CD14-positive monocyte (primary cell): ENCODE measurements around the gene KIDINS220. TPM values are rescaled to one million over a fixed set of nuclear protein-coding genes. Genes with fewer than 3 reads are reported as not detected.

Source experiments
- DNase-seq, 3 donors: peaks; one replicate each; pipeline ENCODE4 v3.0.0-alpha.2; 2011 to 2022
- H2AFZ ChIP-seq: 2 replicates; pipeline ENCODE4 v1.6.0; 2012; ENCODE audit warnings: mild to moderate bottlenecking, low read depth, low read length, inconsistent platforms; ENCODE audit not compliant: insufficient read depth, poor library complexity, severe bottlenecking
- H3K27ac ChIP-seq, 2 donors: 1 replicate in 1 of 2; 2 replicates in 1 of 2; pipeline ENCODE4 v1.5.1; 2012 to 2013; ENCODE audit warnings: low read length in 2 of 2, control low read depth in 1 of 2, inconsistent platforms in 1 of 2, low read depth in 1 of 2, mild to moderate bottlenecking in 1 of 2
- H3K27me3 ChIP-seq, 2 donors: one replicate each; pipeline versions ENCODE4 v1.6.0 to v1.6.1; 2011 to 2013; ENCODE audit warnings: low read length in 2 of 2; ENCODE audit not compliant: control insufficient read depth in 2 of 2, insufficient read depth in 2 of 2
- H3K36me3 ChIP-seq, 2 donors: replicated peaks in 1 of 2; 1 replicate in 1 of 2; 2 replicates in 1 of 2; pipeline versions ENCODE4 v1.5.1 to v1.6.1; 2012 to 2013; ENCODE audit warnings: low read length in 2 of 2, control low read depth in 1 of 2, inconsistent platforms in 1 of 2, mild to moderate bottlenecking in 1 of 2; ENCODE audit not compliant: insufficient read depth in 2 of 2, control insufficient read depth in 1 of 2
- H3K4me1 ChIP-seq, 2 donors: 1 replicate in 1 of 2; 2 replicates in 1 of 2; pipeline versions ENCODE4 v1.5.1 to v1.6.1; 2012 to 2013; ENCODE audit warnings: low read length in 2 of 2, control low read depth in 1 of 2, inconsistent platforms in 1 of 2, mild to moderate bottlenecking in 1 of 2, moderate library complexity in 1 of 2; ENCODE audit not compliant: insufficient read depth in 2 of 2, control insufficient read depth in 1 of 2
- H3K4me2 ChIP-seq: replicated peaks from 2 replicates; pipeline ENCODE3; 2012; ENCODE audit warnings: low read length, moderate library complexity, mild to moderate bottlenecking; ENCODE audit not compliant: poor library complexity, severe bottlenecking; ENCODE audit errors: extremely low read depth
- H3K4me3 ChIP-seq, 3 experiments: fragments of 200-600 bp in 1 of 3; sonication (generic) in 1 of 3; replicated peaks in 1 of 3; 1 replicate in 2 of 3; 2 replicates in 1 of 3; pipeline ENCODE4 v1.5.1; 2011 to 2013; ENCODE audit warnings: low read length in 3 of 3, mild to moderate bottlenecking in 3 of 3, control low read depth in 2 of 3, low read depth in 2 of 3, inconsistent platforms in 1 of 3, moderate library complexity in 1 of 3
- H3K79me2 ChIP-seq: 2 replicates; pipeline ENCODE4 v1.6.0; 2012; ENCODE audit warnings: mild to moderate bottlenecking, control low read depth, inconsistent platforms, low read length, moderate library complexity; ENCODE audit not compliant: insufficient read depth
- H3K9ac ChIP-seq: 2 replicates; pipeline ENCODE4 v1.6.0; 2017; ENCODE audit warnings: low read length, mild to moderate bottlenecking; ENCODE audit not compliant: insufficient read depth, poor library complexity, severe bottlenecking
- H3K9me3 ChIP-seq, 2 donors: replicated peaks in 1 of 2; 1 replicate in 1 of 2; 2 replicates in 1 of 2; pipeline versions ENCODE4 v1.5.1 to v1.6.1; 2012 to 2013; ENCODE audit warnings: low read length in 2 of 2, control low read depth in 1 of 2; ENCODE audit not compliant: control insufficient read depth in 1 of 2, insufficient read depth in 1 of 2
- H4K20me1 ChIP-seq: 2 replicates; pipeline ENCODE4 v1.6.0; 2012; ENCODE audit warnings: mild to moderate bottlenecking, low read length, control low read depth, moderate library complexity; ENCODE audit not compliant: insufficient read depth
- H3K27ac Mint-ChIP-seq, 7 donors: one replicate each; pipeline ENCODE4 v1.8.0; 2020; ENCODE audit warnings: mild to moderate bottlenecking in 7 of 7, mixed read lengths in 7 of 7, moderate library complexity in 6 of 7, inconsistent platforms in 2 of 7
- H3K27me3 Mint-ChIP-seq, 3 donors: one replicate each; pipeline ENCODE4 v1.8.0; 2021 to 2022; ENCODE audit warnings: low read depth in 3 of 3, mild to moderate bottlenecking in 3 of 3, mixed read lengths in 3 of 3, moderate library complexity in 3 of 3, inconsistent platforms in 1 of 3
- H3K36me3 Mint-ChIP-seq, 2 donors: one replicate each; pipeline ENCODE4 v1.8.0; 2020; ENCODE audit warnings: mixed read lengths in 2 of 2, inconsistent platforms in 1 of 2, mild to moderate bottlenecking in 1 of 2
- H3K4me1 Mint-ChIP-seq: one replicate; pipeline ENCODE4 v1.8.0; 2020; ENCODE audit warnings: mild to moderate bottlenecking, mixed read lengths
- H3K4me3 Mint-ChIP-seq, 2 donors: one replicate each; pipeline ENCODE4 v1.8.0; 2020; ENCODE audit warnings: mild to moderate bottlenecking in 2 of 2, mixed read lengths in 2 of 2, moderate library complexity in 1 of 2
- H3K9me3 Mint-ChIP-seq, 7 donors: one replicate each; pipeline ENCODE4 v1.8.0; 2020 to 2022; ENCODE audit warnings: mixed read lengths in 7 of 7, mild to moderate bottlenecking in 6 of 7, moderate library complexity in 6 of 7, inconsistent platforms in 2 of 7
- WGBS: methylation state at CpG from one replicate; pipeline ENCODE4 v1.1.5; 2013; ENCODE audit warnings: missing lambda C conversion rate; ENCODE audit not compliant: insufficient coverage; 5-methylcytosine and 5-hydroxymethylcytosine counted together
- intact Hi-C, 2 donors: fragments of 100-400 bp; cut with micrococcal nuclease; formaldehyde crosslinking; loops; one replicate each; pipeline versions ENCODE4 v1.15.0 to v1.15.1; 2023
- polyA plus RNA-seq, 3 donors: library from polyadenylated mRNA; depleted of rRNA in 1 of 3; unstranded in 2 of 3; stranded (reverse) in 1 of 3; fragments of 300-500 nt in 2 of 3; fragments of >200 nt in 1 of 3; fragmentation: Illumina TruSeq in 2 of 3; gene quantifications; 1 replicate in 2 of 3; 2 replicates in 1 of 3; pipeline ENCODE4 v1.2.3, GENCODE V29; 2012 to 2021
- TF ChIP-seq, protein P1 (sequence below): fragments of 200-600 bp; IDR thresholded peaks from one replicate; pipeline ENCODE4 v1.8.0; 2022; ENCODE audit warnings: antibody characterized with exemption, mild to moderate bottlenecking

KIDINS220 gene
- polyA plus RNA-seq, 3 donors = 12.1 to 26.7 (median 26.3) TPM

DNA sequence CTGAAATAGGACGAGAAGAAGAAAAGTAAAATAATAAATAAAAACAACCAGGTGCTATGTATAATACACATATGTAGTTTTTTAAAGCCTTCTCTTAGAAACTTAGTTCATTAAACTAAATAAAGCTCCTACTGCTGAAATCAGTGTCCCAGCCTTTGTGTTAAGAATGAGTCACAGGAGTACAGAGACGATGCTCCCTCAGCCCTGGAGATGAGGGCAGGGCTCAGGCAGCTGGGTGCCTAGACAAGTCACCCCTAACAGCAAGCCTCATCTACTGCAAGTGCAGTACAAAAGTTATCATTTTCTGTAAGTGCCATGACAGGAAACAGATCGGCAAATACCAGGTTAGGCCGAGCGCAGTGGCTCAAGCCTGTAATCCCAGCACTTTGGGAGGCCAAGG, 18.2 kb downstream of the KIDINS220 start:
- H3K4me3 ChIP-seq = no peak overlapping the region
- H3K4me1 Mint-ChIP-seq = peaks cover 17% of the 10 kb centered on the region
- peaks cover 18 to 21% of the 10 kb centered on the region in 2 donors for H3K4me1 ChIP-seq
- H3K27ac Mint-ChIP-seq = no peak overlapping the region
- DNase-seq = no peak
- no peak overlapping the region for H2AFZ ChIP-seq
- no peak overlapping the region for H3K4me2 ChIP-seq
- intact Hi-C loops = no loop called here
- H3K4me3 Mint-ChIP-seq = no peak overlapping the region
- H3K79me2 ChIP-seq = peaks cover 30% of the 10 kb centered on the region
- peaks cover 56 to 67% of the 10 kb centered on the region in 2 donors for H3K36me3 ChIP-seq
- peaks cover 41% of the 10 kb centered on the region for H4K20me1 ChIP-seq
- no peaks in the 10 kb centered on the region for H3K9me3 ChIP-seq
- WGBS = 88% methylated on average over 4 of the region's 5 CpGs
- TF ChIP-seq, protein P1, sequence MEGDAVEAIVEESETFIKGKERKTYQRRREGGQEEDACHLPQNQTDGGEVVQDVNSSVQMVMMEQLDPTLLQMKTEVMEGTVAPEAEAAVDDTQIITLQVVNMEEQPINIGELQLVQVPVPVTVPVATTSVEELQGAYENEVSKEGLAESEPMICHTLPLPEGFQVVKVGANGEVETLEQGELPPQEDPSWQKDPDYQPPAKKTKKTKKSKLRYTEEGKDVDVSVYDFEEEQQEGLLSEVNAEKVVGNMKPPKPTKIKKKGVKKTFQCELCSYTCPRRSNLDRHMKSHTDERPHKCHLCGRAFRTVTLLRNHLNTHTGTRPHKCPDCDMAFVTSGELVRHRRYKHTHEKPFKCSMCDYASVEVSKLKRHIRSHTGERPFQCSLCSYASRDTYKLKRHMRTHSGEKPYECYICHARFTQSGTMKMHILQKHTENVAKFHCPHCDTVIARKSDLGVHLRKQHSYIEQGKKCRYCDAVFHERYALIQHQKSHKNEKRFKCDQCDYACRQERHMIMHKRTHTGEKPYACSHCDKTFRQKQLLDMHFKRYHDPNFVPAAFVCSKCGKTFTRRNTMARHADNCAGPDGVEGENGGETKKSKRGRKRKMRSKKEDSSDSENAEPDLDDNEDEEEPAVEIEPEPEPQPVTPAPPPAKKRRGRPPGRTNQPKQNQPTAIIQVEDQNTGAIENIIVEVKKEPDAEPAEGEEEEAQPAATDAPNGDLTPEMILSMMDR = no peak
- peaks cover 46 to 50% of the 10 kb centered on the region in 2 donors for H3K36me3 Mint-ChIP-seq
- no peak overlapping the region for H3K9ac ChIP-seq
- no peaks in the 10 kb centered on the region for H3K27me3 ChIP-seq
- peaks cover 0 to 1% (median 0%) of the 10 kb centered on the region in 3 donors for H3K27me3 Mint-ChIP-seq
- no peak overlapping the region for H3K27ac ChIP-seq
- H3K9me3 Mint-ChIP-seq = no peaks in the 10 kb centered on the region

DNA sequence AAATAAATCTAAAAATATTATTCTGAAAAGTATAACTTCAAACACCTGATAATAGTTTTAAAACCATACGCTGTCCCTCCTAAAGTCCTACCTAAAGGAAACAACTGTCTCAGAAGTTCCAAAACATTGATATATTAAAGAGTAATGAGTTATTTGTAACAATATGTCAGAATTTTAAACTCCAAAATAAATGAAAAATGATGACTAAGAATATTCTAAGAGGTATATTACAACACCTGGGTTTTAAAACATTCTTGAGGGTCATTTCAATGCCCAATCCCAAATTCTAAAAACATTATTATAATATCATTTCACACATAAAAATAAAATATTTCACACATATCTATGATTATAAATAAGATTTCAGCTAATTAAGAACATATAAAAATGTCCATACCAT, 20.2 kb downstream of the KIDINS220 start:
- Histone ChIP-seq H3K27me3 (no peaks in the 10 kb centered on the region), H3K9ac (no peak overlapping the region), H3K79me2 (peaks cover 15% of the 10 kb centered on the region), H3K9me3 (no peaks in the 10 kb centered on the region), H3K4me3 (no peak overlapping the region), H3K4me2 (no peak overlapping the region), H4K20me1 (peaks cover 39% of the 10 kb centered on the region), H2AFZ (no peak overlapping the region), H3K4me1 (peaks cover 12% of the 10 kb centered on the region in 2 donors), H3K27ac (no peak overlapping the region), H3K36me3 (peaks cover 60 to 81% of the 10 kb centered on the region in 2 donors)
- Mint-ChIP-seq H3K4me1 (peaks cover 19% of the 10 kb centered on the region), H3K36me3 (peaks cover 51 to 58% of the 10 kb centered on the region in 2 donors), H3K9me3 (no peaks in the 10 kb centered on the region), H3K27me3 (peaks cover 0 to 1% (median 1%) of the 10 kb centered on the region in 3 donors), H3K4me3 (no peak overlapping the region), H3K27ac (no peak overlapping the region)
- intact Hi-C loops = no loop called here
- WGBS = no CpG with 5 or more reads among the region's 1 CpG
- no peak for DNase-seq
- TF ChIP-seq, protein P1 = no peak
